Fibroblast of villous mesenchyme (primary cell): ENCODE measurements around the gene FAT1. TPM values are rescaled to one million over a fixed set of nuclear protein-coding genes. Genes with fewer than 3 reads are reported as not detected.

Experiments used
- DNase-seq: peaks from one replicate; pipeline ENCODE4 v3.0.0-alpha.2; 2010; ENCODE audit warnings: low read depth
- H3K4me3 ChIP-seq: 2 replicates; pipeline ENCODE4 v1.5.1; 2011; ENCODE audit warnings: low read depth, mild to moderate bottlenecking, low read length
- total RNA-seq: library from RNA; depleted of rRNA; stranded (reverse); fragments of >200 nt; gene quantifications from 2 replicates; pipeline ENCODE4 v1.2.3, GENCODE V29; 2012
- TF ChIP-seq, protein P1 (sequence below): IDR thresholded peaks from 2 replicates; pipeline ENCODE4 v1.5.1; 2012; ENCODE audit warnings: low read depth, mild to moderate bottlenecking, low read length; ENCODE audit not compliant: insufficient read depth

FAT1 gene
- total RNA-seq: 306 and 454 TPM in 2 replicates

GRCh38 chr4:186723292-186724057, at the start of gene FAT1:
Gene FAT1 (minus strand): TSS chr4:186723856. CDS start chr4:186709827, 14,029 bp downstream.
- TF ChIP-seq, protein P1, sequence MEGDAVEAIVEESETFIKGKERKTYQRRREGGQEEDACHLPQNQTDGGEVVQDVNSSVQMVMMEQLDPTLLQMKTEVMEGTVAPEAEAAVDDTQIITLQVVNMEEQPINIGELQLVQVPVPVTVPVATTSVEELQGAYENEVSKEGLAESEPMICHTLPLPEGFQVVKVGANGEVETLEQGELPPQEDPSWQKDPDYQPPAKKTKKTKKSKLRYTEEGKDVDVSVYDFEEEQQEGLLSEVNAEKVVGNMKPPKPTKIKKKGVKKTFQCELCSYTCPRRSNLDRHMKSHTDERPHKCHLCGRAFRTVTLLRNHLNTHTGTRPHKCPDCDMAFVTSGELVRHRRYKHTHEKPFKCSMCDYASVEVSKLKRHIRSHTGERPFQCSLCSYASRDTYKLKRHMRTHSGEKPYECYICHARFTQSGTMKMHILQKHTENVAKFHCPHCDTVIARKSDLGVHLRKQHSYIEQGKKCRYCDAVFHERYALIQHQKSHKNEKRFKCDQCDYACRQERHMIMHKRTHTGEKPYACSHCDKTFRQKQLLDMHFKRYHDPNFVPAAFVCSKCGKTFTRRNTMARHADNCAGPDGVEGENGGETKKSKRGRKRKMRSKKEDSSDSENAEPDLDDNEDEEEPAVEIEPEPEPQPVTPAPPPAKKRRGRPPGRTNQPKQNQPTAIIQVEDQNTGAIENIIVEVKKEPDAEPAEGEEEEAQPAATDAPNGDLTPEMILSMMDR: no peak
- DNase-seq: peak; percentile 87
- peak within 1 kb of the TSS; percentile 89 for H3K4me3 ChIP-seq

DNA sequence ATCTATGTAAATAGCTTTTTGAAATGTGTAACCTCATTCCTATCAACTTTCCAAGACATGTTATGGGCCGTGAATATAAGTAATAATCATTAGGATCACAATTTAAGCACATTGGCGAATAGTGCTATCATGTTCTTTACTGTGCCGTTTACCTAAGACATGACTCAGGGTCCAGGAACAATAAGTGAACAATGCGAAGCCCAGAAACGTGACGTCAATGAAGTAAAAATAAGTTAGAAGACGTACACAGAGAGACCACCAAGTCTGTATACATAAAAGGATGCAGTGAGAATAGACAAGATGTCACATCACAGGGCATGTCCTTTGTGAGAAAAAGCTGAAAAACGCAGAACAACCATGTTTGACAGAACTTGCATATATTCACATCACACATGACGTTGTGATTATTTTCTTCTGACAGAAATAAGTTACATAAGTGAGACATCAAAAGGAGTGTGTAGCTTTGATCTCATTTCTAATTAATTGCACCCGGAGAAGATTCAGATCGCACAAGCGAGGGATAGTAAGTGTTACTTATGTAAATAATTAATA, 49.4 kb upstream of the FAT1 start:
- TF ChIP-seq, protein P1: no peak
- H3K4me3 ChIP-seq: no peak overlapping the region
- DNase-seq: no peak

- no peak overlapping the region for H3K4me3 ChIP-seq
- TF ChIP-seq, protein P1: no peak
- DNase-seq: peak; percentile 30
Measured at GRCh38 chr4:186771624-186772023, 48.0 kb upstream of the FAT1 start.

DNA sequence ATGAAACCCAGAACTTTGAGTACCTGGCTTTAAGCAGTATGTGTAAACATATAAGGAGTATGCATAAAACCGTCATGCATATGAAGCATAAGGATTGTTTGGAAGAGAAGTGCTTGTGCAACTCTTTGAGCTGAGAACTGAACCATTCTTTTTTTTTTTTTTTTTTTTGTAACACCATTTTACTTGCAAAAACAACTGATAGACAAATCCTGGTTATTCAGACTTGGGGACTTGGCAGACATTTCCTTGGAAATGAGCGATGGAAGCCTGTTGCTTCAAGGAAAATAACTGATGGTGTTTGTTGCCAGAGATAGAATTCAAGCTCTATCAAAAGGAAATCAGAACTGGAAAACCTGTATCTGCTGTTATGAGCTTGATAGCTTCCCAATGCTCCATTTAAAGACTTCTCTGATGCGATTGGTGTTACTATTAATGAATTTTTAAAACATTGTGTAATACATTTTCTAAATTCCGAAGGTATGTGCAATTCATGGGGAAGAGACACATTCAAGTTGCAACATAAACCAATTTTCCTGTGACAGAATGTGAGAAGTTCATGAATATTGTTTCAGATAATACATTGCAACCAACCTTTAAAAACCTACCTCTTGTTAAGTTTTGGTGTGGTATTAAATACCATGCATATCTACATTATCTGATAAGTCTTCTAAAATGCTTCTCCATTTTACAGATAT, 47.0 kb upstream of the FAT1 start:
- TF ChIP-seq, protein P1: no peak
- no peak overlapping the region for H3K4me3 ChIP-seq
- peak; percentile 67 for DNase-seq

GRCh38 chr4:186767794-186768193, 44.1 kb upstream of the FAT1 start:
- TF ChIP-seq, protein P1: no peak

DNA sequence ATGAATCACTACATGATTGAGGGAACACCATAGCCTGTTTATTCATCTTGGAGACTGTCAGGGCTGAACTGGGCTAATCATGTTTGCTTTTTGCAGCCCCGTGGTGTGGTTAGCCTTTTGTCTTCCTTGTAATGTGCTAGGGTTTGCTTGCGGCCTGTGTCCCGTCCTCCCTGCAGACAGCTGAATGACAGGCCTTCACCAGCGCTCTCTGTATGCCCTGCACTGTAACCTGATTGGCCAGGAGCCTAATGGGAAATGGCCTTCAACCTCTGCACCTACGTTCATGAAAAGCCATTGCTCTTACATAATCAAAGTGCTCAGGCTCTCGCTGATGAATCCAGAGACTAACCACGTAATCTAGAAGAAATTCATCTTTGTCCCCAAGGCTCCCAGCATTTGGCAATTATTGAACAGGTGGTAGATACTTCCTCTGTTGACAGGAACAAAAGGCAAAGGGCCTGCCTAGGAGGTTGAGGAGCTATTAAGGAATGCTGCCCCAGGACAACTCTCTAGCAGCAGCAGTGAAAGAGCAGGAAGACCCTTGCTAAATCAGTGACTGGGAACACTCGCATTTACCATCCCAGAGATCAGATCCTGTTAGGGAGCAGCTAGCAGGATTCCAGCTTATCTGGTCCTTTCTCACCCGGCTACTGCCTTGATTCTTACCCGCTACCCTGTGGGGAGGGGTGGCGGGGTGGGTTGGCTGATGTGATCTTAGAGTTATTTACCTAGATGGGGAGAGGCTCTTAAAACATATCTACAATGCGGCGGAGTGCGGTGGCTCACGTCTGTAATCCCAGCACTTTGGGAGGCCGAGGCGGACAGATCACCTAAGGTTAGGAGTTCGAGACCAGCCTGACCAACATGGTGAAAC, 42.3 kb upstream of the FAT1 start:
- TF ChIP-seq, protein P1: no peak
- H3K4me3 ChIP-seq: no peak overlapping the region
- DNase-seq: no peak

More at GRCh38 chr4:186767794-186768193, 44.1 kb upstream of the FAT1 start:
- H3K4me3 ChIP-seq: no peak overlapping the region
- DNase-seq: no peak
